Measurements from ENCODE around the gene FAM210B.

DNA sequence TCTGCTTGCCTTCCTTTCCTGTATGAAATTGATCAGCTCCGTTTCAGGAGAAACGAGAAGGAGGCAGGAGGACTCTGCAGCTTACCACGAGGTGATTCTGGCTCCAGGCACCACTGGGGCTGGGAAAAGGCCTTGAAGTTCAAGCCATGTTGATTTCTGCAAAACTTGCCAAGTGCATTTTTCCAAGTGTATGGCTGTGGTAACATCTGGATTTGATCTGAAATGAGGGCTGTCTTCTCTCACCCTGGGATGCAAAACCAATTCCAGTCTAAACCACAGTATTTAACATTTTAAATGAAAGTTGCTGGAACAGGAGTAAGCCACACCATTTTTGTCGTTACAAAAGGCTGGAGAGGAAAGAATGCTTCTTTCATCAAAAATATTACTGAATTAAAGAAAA lies 36.1 kb upstream of the FAM210B start:
- TF ChIP-seq, protein P1, sequence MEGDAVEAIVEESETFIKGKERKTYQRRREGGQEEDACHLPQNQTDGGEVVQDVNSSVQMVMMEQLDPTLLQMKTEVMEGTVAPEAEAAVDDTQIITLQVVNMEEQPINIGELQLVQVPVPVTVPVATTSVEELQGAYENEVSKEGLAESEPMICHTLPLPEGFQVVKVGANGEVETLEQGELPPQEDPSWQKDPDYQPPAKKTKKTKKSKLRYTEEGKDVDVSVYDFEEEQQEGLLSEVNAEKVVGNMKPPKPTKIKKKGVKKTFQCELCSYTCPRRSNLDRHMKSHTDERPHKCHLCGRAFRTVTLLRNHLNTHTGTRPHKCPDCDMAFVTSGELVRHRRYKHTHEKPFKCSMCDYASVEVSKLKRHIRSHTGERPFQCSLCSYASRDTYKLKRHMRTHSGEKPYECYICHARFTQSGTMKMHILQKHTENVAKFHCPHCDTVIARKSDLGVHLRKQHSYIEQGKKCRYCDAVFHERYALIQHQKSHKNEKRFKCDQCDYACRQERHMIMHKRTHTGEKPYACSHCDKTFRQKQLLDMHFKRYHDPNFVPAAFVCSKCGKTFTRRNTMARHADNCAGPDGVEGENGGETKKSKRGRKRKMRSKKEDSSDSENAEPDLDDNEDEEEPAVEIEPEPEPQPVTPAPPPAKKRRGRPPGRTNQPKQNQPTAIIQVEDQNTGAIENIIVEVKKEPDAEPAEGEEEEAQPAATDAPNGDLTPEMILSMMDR (IDR thresholded peaks at IDR 0.05; ENCODE audit: low read depth, low read length, poor library complexity, severe bottlenecking) = no peak
- TF ChIP-seq EZH2phosphoT487 (IDR thresholded peaks at IDR 0.05; ENCODE audit: borderline replicate concordance, low read length) = no peak
